Coronary artery (tissue), 2 donors: ENCODE results near the gene SUPT4H1.

Experiments
- DNase-seq: peaks from one replicate; pipeline ENCODE4 v3.0.0-alpha.2; 2017; ENCODE audit warnings: low spot score
- H3K27ac ChIP-seq, 2 donors: fragments of 200-600 bp; sonication (generic); one replicate each; pipeline ENCODE4 v1.5.1; 2016 to 2019
- H3K4me3 ChIP-seq: fragments of 200-600 bp; sonication (generic); 2 replicates; pipeline ENCODE4 v1.5.1; 2016; ENCODE audit warnings: mild to moderate bottlenecking, moderate library complexity
- TF ChIP-seq, protein P1 (sequence below): fragments of 200-600 bp; sonication (generic); IDR thresholded peaks from one replicate; pipeline ENCODE4 v1.5.1; 2019; ENCODE audit warnings: antibody characterized with exemption

SUPT4H1 gene

DNA sequence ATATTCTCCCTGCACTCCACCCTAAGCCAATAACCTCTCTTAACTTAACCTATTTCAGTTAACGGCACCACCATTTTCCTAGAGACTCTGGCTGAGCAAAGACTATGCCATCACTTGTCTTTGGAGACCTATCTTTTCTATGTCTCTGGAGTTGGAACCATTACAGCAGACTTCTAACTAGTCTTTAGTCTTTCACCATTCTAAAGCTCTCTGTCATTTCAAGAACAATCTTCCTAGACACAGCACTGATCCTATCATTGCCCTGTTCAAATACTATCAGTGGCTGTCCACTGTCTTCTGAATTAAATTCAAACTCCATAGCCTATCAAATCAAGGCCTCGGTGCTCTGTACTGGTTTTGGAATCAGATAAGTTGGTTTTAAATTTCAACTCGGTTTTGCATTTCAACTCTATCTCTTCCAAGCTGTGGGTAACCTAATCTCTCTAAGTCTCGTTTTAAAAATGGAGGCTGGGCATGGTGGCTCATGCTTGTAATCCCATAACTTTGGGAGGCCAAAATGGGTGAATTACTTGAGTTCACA, 33.4 kb upstream of the SUPT4H1 start:
- TF ChIP-seq, protein P1, sequence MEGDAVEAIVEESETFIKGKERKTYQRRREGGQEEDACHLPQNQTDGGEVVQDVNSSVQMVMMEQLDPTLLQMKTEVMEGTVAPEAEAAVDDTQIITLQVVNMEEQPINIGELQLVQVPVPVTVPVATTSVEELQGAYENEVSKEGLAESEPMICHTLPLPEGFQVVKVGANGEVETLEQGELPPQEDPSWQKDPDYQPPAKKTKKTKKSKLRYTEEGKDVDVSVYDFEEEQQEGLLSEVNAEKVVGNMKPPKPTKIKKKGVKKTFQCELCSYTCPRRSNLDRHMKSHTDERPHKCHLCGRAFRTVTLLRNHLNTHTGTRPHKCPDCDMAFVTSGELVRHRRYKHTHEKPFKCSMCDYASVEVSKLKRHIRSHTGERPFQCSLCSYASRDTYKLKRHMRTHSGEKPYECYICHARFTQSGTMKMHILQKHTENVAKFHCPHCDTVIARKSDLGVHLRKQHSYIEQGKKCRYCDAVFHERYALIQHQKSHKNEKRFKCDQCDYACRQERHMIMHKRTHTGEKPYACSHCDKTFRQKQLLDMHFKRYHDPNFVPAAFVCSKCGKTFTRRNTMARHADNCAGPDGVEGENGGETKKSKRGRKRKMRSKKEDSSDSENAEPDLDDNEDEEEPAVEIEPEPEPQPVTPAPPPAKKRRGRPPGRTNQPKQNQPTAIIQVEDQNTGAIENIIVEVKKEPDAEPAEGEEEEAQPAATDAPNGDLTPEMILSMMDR: no peak
- H3K4me3 ChIP-seq: no peak overlapping the region
- no peak for DNase-seq
- H3K27ac ChIP-seq: no peak overlapping the region

DNA sequence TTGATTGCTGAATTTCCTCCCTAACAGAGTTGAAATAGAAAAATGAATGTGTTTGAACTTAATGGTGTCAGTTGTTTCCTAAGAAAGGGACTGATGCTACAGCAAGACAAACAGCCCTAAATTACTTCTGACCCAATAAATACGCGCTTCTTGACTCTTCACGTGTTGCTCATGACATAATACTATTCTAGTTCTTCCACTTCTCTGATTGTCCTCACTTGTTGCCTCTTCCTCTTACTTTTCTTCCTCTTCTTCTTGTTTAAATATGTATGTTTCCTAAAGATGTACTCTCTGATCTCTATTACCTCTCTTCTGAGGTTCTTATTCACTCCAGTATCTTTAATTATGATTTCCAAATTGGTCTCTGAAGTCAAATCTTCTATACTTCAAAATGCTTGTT, 32.9 kb upstream of the SUPT4H1 start:
- Histone ChIP-seq H3K4me3 (no peak overlapping the region), H3K27ac (no peak overlapping the region)
- no peak for DNase-seq
- TF ChIP-seq, protein P1: no peak

DNA sequence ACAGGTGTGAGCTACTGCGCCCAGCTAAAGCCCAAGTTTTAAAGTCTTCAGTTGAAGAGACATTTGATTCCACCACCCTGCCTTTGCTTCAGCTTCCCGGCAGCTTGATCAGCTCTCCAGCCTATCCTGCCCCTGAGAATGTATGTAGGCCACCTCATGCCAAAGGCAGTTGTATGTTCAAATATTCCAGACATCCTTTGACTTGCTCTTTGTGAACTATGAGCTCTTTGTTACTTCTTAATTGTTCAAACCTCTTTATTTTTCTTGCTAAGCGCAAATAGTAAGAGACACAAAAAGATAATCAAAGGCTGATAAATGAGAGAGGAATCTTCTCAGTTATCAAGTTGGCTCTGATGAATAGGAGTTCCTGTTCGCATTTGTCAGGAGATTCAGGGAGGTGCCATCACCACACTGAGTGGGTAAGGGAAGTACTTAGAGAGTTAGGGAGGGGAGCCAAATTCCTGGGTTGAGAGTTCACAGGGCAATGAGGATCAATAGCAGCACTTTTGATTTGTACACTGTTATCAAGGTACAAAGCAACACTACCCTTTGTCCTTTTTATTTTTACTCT, 32.0 kb upstream of the SUPT4H1 start:
- DNase-seq: no peak
- no peak overlapping the region for H3K27ac ChIP-seq
- TF ChIP-seq, protein P1: no peak
- H3K4me3 ChIP-seq: no peak overlapping the region

DNA sequence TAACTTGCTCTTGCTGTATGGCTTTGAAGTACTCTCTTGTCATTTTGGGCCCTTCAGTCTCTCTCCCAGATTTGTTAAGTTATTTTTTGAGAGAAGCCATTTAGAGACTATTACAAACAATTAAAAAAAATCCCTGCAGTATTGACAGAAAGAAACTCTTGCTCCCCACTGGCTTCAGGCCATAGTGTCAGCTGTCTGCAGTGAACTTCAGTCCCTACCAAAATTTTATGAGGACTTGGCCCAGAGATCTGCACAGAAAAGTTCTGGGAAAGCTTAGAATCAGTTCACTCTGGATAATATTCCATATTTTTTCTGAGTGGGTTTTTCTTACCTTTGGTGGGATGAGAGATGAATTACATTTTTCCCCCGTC, 30.9 kb upstream of the SUPT4H1 start:
- no peak for DNase-seq
- Histone ChIP-seq H3K27ac (no peak overlapping the region), H3K4me3 (no peak overlapping the region)
- TF ChIP-seq, protein P1: no peak

DNA sequence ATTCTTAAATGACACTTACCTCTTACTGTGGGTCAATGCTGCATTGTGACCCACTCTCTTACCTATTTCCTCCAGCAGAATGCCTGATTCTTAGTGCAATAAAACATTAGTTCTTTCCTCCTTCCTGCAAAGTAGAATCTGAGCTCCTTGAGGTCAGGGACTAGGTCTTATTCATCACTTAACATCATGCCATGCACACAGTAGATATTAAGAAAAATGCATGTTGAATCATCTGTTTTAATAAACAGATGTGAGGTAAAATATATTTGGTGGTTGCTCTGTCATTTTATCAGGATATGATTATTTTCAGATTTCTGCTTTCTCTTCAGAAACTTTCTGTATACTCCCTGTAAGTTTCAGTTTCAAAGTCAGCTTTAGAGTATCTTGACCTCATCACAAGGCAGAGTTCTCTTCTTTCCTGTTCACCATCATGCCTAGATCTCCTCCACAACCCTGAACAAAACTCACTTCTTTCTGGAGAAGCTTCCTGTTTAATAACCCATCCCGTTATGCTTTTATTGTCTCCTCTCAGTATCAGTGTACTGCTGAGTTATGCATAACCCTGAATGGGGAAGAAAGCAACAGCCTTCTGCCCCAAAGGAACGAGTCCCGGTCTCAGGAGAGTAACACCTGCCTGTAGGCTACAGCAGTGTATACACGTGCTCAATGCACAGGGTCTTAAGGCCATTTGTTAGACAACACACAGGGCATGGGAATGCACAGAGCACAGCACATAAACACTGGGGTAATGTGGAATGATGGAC, 30.3 kb upstream of the SUPT4H1 start:
- no peak overlapping the region for H3K4me3 ChIP-seq
- TF ChIP-seq, protein P1: no peak
- no peak overlapping the region for H3K27ac ChIP-seq
- DNase-seq: no peak

DNA sequence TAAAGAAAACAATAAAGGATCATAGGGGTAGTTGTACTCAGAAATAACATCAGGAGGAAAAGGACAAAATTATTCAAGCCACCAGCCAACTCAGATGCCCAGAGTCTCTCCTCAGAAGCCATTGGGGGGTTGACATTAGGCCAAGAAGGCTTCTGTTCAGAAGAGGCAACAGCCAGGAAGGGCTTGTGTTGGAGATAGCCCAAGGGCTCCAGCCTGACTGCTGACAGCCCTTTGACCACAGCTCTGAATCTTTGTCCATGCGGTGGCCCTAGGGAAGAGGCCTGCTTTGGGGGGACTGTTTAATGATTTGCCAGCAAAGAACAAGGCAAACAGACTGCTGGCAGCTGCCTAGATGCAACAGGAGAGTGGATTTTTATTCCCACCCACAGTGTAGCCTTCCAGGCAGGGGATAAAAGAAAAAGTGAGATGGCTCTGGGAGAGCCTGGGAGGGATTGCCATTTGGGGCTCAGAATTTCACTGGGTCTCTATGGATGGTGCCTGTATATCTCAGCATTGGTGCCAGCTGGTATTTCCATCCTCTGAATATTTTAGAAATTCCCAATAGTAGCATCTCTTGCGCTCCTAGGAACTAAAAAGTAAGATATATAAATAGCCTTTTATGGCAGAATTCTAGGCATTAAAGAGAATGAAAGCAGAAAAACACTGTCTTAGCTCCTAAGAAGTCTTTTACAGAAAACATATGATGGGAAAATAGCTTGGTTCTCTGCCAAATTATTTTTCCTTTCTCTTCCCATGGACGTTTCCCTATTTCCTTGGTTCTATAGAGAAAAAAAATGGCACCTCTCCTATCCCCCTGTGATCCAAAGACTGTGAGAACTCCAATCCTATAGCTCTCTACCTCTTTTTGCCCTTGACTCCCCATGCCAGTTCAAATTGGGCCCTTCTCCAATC, 29.4 kb upstream of the SUPT4H1 start:
- TF ChIP-seq, protein P1: no peak
- Histone ChIP-seq H3K4me3 (no peak overlapping the region), H3K27ac (no peak overlapping the region)
- DNase-seq: no peak
